CD4-positive, alpha-beta T cell (primary cell): ENCODE results near the gene KIF5C. TPM values are rescaled to one million over a fixed set of nuclear protein-coding genes. Genes with fewer than 3 reads are reported as not detected.

Source experiments
- ATAC-seq: fragments of 200-7000 bp; cut with Tn5 transposase; one replicate; pipeline ENCODE4 v1.10.0; 2022; ENCODE audit warnings: mild to moderate bottlenecking; ENCODE audit not compliant: poor library complexity
- CTCF ChIA-PET: fragments of 350-600 bp; sonication (Branson Sonifier 250); formaldehyde crosslinking; loops from one replicate; lab custom pipeline; 2021; ENCODE audit warnings: antibody characterized with exemption, inconsistent platforms; lab: Charles Lee
- POLR2A ChIA-PET: fragments of 350-600 bp; sonication (Branson Sonifier 250); formaldehyde crosslinking; loops from one replicate; lab custom pipeline; 2021; ENCODE audit warnings: antibody characterized with exemption, inconsistent platforms; lab: Charles Lee
- DNase-seq, 14 experiments: peaks; one replicate each; pipeline ENCODE4 v3.0.0-alpha.2; 2013 to 2020; ENCODE audit warnings: mixed read lengths in 2 of 14
- H3K27ac ChIP-seq, 2 donors: one replicate each; pipeline versions ENCODE4 v1.5.1 to v1.7.0; 2013; ENCODE audit warnings: low read length in 2 of 2, low read depth in 1 of 2, mild to moderate bottlenecking in 1 of 2
- H3K27me3 ChIP-seq, 2 experiments: 1 replicate in 1 of 2; 2 replicates in 1 of 2; pipeline versions ENCODE4 v1.6.1 to v1.7.0; 2013; ENCODE audit warnings: low read length in 2 of 2, control low read depth in 1 of 2, mild to moderate bottlenecking in 1 of 2, moderate library complexity in 1 of 2; ENCODE audit not compliant: insufficient read depth in 2 of 2, control insufficient read depth in 1 of 2
- H3K36me3 ChIP-seq: one replicate; pipeline ENCODE4 v1.6.1; 2013; ENCODE audit warnings: low read length, control low read depth; ENCODE audit not compliant: insufficient read depth
- H3K4me1 ChIP-seq: one replicate; pipeline ENCODE4 v1.6.1; 2013; ENCODE audit warnings: low read length, control low read depth; ENCODE audit not compliant: insufficient read depth
- H3K4me3 ChIP-seq: one replicate; pipeline ENCODE4 v1.5.1; 2013; ENCODE audit warnings: mild to moderate bottlenecking, low read length, moderate library complexity
- H3K9me3 ChIP-seq, 2 experiments: 1 replicate in 1 of 2; 2 replicates in 1 of 2; pipeline versions ENCODE4 v1.6.1 to v1.7.0; 2013; ENCODE audit warnings: low read length in 2 of 2, mild to moderate bottlenecking in 2 of 2, control low read depth in 1 of 2, moderate library complexity in 1 of 2; ENCODE audit not compliant: control insufficient read depth in 1 of 2, insufficient read depth in 1 of 2
- H3K27ac Mint-ChIP-seq: one replicate; pipeline ENCODE4 v1.8.0; 2020; ENCODE audit warnings: mixed read lengths
- H3K27me3 Mint-ChIP-seq: one replicate; pipeline ENCODE4 v1.8.0; 2021; ENCODE audit warnings: mixed read lengths
- H3K36me3 Mint-ChIP-seq: one replicate; pipeline ENCODE4 v1.8.0; 2021; ENCODE audit warnings: low read depth, mixed read lengths
- H3K4me1 Mint-ChIP-seq: one replicate; pipeline ENCODE4 v1.8.0; 2021; ENCODE audit warnings: low read depth, mixed read lengths
- H3K4me3 Mint-ChIP-seq: one replicate; pipeline ENCODE4 v1.8.0; 2020; ENCODE audit warnings: mild to moderate bottlenecking, mixed read lengths
- H3K9me3 Mint-ChIP-seq: one replicate; pipeline ENCODE4 v1.8.0; 2020; ENCODE audit warnings: mixed read lengths
- CTCF ChIP-seq: fragments of 200-600 bp; IDR thresholded peaks from one replicate; pipeline ENCODE4 v1.8.0; 2022; ENCODE audit warnings: antibody characterized with exemption, mild to moderate bottlenecking
- intact Hi-C, 2 experiments: fragments of 100-400 bp; cut with DNase I in 1 of 2; cut with micrococcal nuclease in 1 of 2; formaldehyde crosslinking; loops; one replicate each; pipeline versions ENCODE4 v1.15.1 to v1.9.0; 2023 to 2025; cut with DNase I, micrococcal nuclease
- total RNA-seq, 174 experiments: library from RNA in 2 of 174; stranded (reverse) in 2 of 174; gene quantifications; one replicate each; pipeline ENCODE4 v1.2.3 and lab custom pipeline; 2021 to 2026

KIF5C gene
- total RNA-seq, 2 experiments from 2014 or later, result 7.3 to 8.1 TPM

GRCh38 chr2:149042881-149043280, 167.9 kb downstream of the KIF5C start:
- Mint-ChIP-seq H3K36me3 (no peaks in the 10 kb centered on the region), H3K27ac (no peak overlapping the region), H3K27me3 (peaks cover 55% of the 10 kb centered on the region), H3K4me3 (no peak overlapping the region), H3K9me3 (peaks cover 15% of the 10 kb centered on the region), H3K4me1 (no peaks in the 10 kb centered on the region)
- H3K27ac ChIP-seq, result no peak overlapping the region
- H3K36me3 ChIP-seq, result no peaks in the 10 kb centered on the region
- H3K4me3 ChIP-seq, result no peak overlapping the region
- no peak for TF ChIP-seq CTCF
- intact Hi-C loops, result no loop called here
- no peak for DNase-seq
- CTCF ChIA-PET, result no interaction called here
- ATAC-seq, result no peak
- H3K27me3 ChIP-seq, result peaks cover 18 to 27% of the 10 kb centered on the region in 2 experiments
- POLR2A ChIA-PET, result no interaction called here
- H3K4me1 ChIP-seq, result peaks cover 3% of the 10 kb centered on the region
- peaks cover 3 to 10% of the 10 kb centered on the region in 2 experiments for H3K9me3 ChIP-seq

GRCh38 chr2:149044500-149044899, 169.5 kb downstream of the KIF5C start:
- Histone ChIP-seq H3K9me3 (peaks cover 3 to 15% of the 10 kb centered on the region in 2 experiments), H3K27me3 (peaks cover 11 to 16% of the 10 kb centered on the region in 2 experiments), H3K27ac (no peak overlapping the region), H3K36me3 (no peaks in the 10 kb centered on the region), H3K4me1 (no peaks in the 10 kb centered on the region), H3K4me3 (no peak overlapping the region)
- H3K27ac Mint-ChIP-seq, result no peak overlapping the region
- ATAC-seq (no peak), DNase-seq (no peak)
- H3K4me1 Mint-ChIP-seq, result no peaks in the 10 kb centered on the region
- ChIA-PET CTCF (no interaction called here), POLR2A (no interaction called here)
- peaks cover 57% of the 10 kb centered on the region for H3K27me3 Mint-ChIP-seq
- H3K4me3 Mint-ChIP-seq, result no peak overlapping the region
- intact Hi-C loops, result no loop called here
- no peak for TF ChIP-seq CTCF
- H3K36me3 Mint-ChIP-seq, result no peaks in the 10 kb centered on the region
- H3K9me3 Mint-ChIP-seq, result peaks cover 15% of the 10 kb centered on the region

- Mint-ChIP-seq H3K27ac (no peak overlapping the region), H3K4me1 (no peaks in the 10 kb centered on the region), H3K9me3 (peaks cover 17% of the 10 kb centered on the region), H3K4me3 (no peak overlapping the region), H3K36me3 (no peaks in the 10 kb centered on the region), H3K27me3 (peaks cover 42% of the 10 kb centered on the region)
- POLR2A ChIA-PET, result no interaction called here
- ATAC-seq (no peak), DNase-seq (no peak)
- no peaks in the 10 kb centered on the region for H3K4me1 ChIP-seq
- H3K36me3 ChIP-seq, result no peaks in the 10 kb centered on the region
- peaks cover 3 to 15% of the 10 kb centered on the region in 2 experiments for H3K9me3 ChIP-seq
- no peak for TF ChIP-seq CTCF
- CTCF ChIA-PET, result no interaction called here
- H3K27ac ChIP-seq, result no peak overlapping the region
- H3K27me3 ChIP-seq, result peaks cover 0 to under 1% of the 10 kb centered on the region in 2 experiments
- intact Hi-C loops, result no loop called here
- no peak overlapping the region for H3K4me3 ChIP-seq
Measured at GRCh38 chr2:149047118-149047517, 172.1 kb downstream of the KIF5C start.
